ENCODE results near the gene SSTR3. TPM values are rescaled to one million over a fixed set of nuclear protein-coding genes. Genes with fewer than 3 reads are reported as not detected.

SSTR3 gene
- total and polyA plus RNA-seq, 2 of the 13 experiments (the other 11 are each of a cell fraction or from before 2014, with no cell fraction given) = 0.08 to 0.64 TPM

- TF ChIP-seq ZKSCAN8 (CRISPR knock-in tag; IDR thresholded peaks at IDR 0.05; ENCODE audit: borderline replicate concordance) (peak; percentile 73; the same call in 1 of the 2 replicates), FOXK1 (CRISPR knock-in tag; IDR thresholded peaks at IDR 0.05; ENCODE audit: borderline replicate concordance, low read depth) (no peak), SRY (CRISPR knock-in tag; IDR thresholded peaks at IDR 0.05) (0 out of 2 replicates have a peak, but pooled peaks have one; percentile 27), IKZF4 (CRISPR knock-in tag; IDR thresholded peaks at IDR 0.05; ENCODE audit: borderline replicate concordance, low read depth, not compliant biosample characterization) (no peak), MAF1 (CRISPR knock-in tag; IDR thresholded peaks at IDR 0.05; ENCODE audit: borderline replicate concordance) (0 out of 2 replicates have a peak, but pooled peaks have one; percentile 48), ZBTB26 (CRISPR knock-in tag; IDR thresholded peaks at IDR 0.05; ENCODE audit: borderline replicate concordance) (no peak), HDAC2 (CRISPR knock-in tag; IDR thresholded peaks at IDR 0.05) (no peak), HMG20A (CRISPR knock-in tag; IDR thresholded peaks at IDR 0.05; ENCODE audit: borderline replicate concordance) (no peak), SRSF4 (IDR thresholded peaks at IDR 0.05; ENCODE audit: low read depth, low read length, poor library complexity, severe bottlenecking) (no peak), BORCS8-MEF2B (CRISPR knock-in tag; IDR thresholded peaks at IDR 0.05) (0 out of 2 replicates have a peak, but pooled peaks have one; percentile 29), PRPF4 (IDR thresholded peaks at IDR 0.05; ENCODE audit: low read depth, low read length, poor library complexity, severe bottlenecking) (no peak), PLSCR1 (CRISPR knock-in tag; IDR thresholded peaks at IDR 0.05; ENCODE audit: borderline replicate concordance) (no peak), HOMEZ (CRISPR knock-in tag; IDR thresholded peaks at IDR 0.05; ENCODE audit: low read depth) (no peak), RELA (CRISPR knock-in tag; IDR thresholded peaks at IDR 0.05) (no peak), ZNF281 (CRISPR knock-in tag; IDR thresholded peaks at IDR 0.05; ENCODE audit: borderline replicate concordance) (no peak), ATF7 (IDR thresholded peaks at IDR 0.05) (no peak), ATF7 (CRISPR knock-in tag; IDR thresholded peaks at IDR 0.05) (no peak), XRCC5 (optimal IDR thresholded peaks at IDR 0.05; ENCODE audit: low read length) (peak; percentile 57)
These were observed 45.6 kb downstream of the SSTR3 start (continued) for GRCh38 chr22:37166675-37167066.
